Mucosa of descending colon (tissue), 3 donors: ENCODE results near the gene CATSPERE. TPM values are rescaled to one million over a fixed set of nuclear protein-coding genes. Genes with fewer than 3 reads are reported as not detected.

ENCODE experiments used
- ATAC-seq: fragments of 200-7000 bp; cut with Tn5 transposase; one replicate; pipeline ENCODE4 v1.9.1; 2020; ENCODE audit warnings: mild to moderate bottlenecking, moderate library complexity
- DNase-seq, 3 donors: peaks; one replicate each; pipeline ENCODE4 v3.0.0-alpha.2; 2020
- H3K36me3 ChIP-seq: fragments of 200-600 bp; one replicate; pipeline ENCODE4 v1.8.0; 2021; ENCODE audit warnings: low read depth, mild to moderate bottlenecking
- H3K4me1 ChIP-seq: fragments of 200-600 bp; one replicate; pipeline ENCODE4 v1.8.0; 2021; ENCODE audit warnings: low read depth, mild to moderate bottlenecking
- H3K4me3 ChIP-seq: fragments of 200-600 bp; one replicate; pipeline ENCODE4 v1.8.0; 2021; ENCODE audit warnings: mild to moderate bottlenecking
- H3K9me3 ChIP-seq: fragments of 200-600 bp; one replicate; pipeline ENCODE4 v1.8.0; 2021; ENCODE audit warnings: mild to moderate bottlenecking
- CTCF ChIP-seq: fragments of 200-600 bp; IDR thresholded peaks from one replicate; pipeline ENCODE4 v1.8.0; 2022; ENCODE audit warnings: antibody characterized with exemption, mild to moderate bottlenecking
- intact Hi-C, 2 donors: fragments of 100-400 bp; cut with DNase I in 1 of 2; cut with micrococcal nuclease in 1 of 2; formaldehyde crosslinking; loops; one replicate each; pipeline versions ENCODE4 v1.11.0 to v1.11.1; 2022; cut with DNase I, micrococcal nuclease
- total RNA-seq, 3 donors: library from RNA; stranded (reverse); fragmentation: NEBNext Ultra II Directional in 2 of 3; extraction: Animal tissue kit (Norgen Biotek cat#: 25700) in 2 of 3; gene quantifications; one replicate each; pipeline versions ENCODE4 v1.2.1 to v1.2.4, GENCODE V29; 2021 to 2023
- donor health status: DM: no; HTN: no; CAD: no; lungs with moderate emphysema.
- donor health status: DM: no; HTN: no; CAD: no.
- donor health status: DM: no; HTN: yes; CAD: no.

Gene CATSPERE
- total RNA-seq, 3 donors from 2014 or later: 0.73 to 1.3 (median 0.93) TPM

- ATAC-seq (no peak), DNase-seq (no peak)
- no peaks in the 10 kb centered on the region for H3K36me3 ChIP-seq
- intact Hi-C loops: no loop called here
- H3K9me3 ChIP-seq: no peaks in the 10 kb centered on the region
- H3K4me1 ChIP-seq: no peaks in the 10 kb centered on the region
- no peak overlapping the region for H3K4me3 ChIP-seq
- TF ChIP-seq CTCF: no peak
Observed at GRCh38 chr1:244422174-244422573, 38.9 kb upstream of the CATSPERE start.

GRCh38 chr1:244424649-244425334 is 36.3 kb upstream of the CATSPERE start:
- TF ChIP-seq CTCF: no peak
- Histone ChIP-seq H3K9me3 (no peaks in the 10 kb centered on the region), H3K36me3 (no peaks in the 10 kb centered on the region), H3K4me1 (no peaks in the 10 kb centered on the region), H3K4me3 (no peak overlapping the region)
- DNase-seq: no peak
- intact Hi-C loops: no loop called here
- ATAC-seq: no peak

- TF ChIP-seq CTCF: no peak
- no peaks in the 10 kb centered on the region for H3K9me3 ChIP-seq
- ATAC-seq (no peak), DNase-seq (no peak)
- no peaks in the 10 kb centered on the region for H3K36me3 ChIP-seq
- no peak overlapping the region for H3K4me3 ChIP-seq
- intact Hi-C loops: no loop called here
- no peaks in the 10 kb centered on the region for H3K4me1 ChIP-seq
Observed at GRCh38 chr1:244427647-244428046, 33.4 kb upstream of the CATSPERE start.

GRCh38 chr1:244429818-244430217 is 31.3 kb upstream of the CATSPERE start:
- DNase-seq (no peak), ATAC-seq (no peak)
- no peaks in the 10 kb centered on the region for H3K4me1 ChIP-seq
- intact Hi-C loops: no loop called here
- no peaks in the 10 kb centered on the region for H3K9me3 ChIP-seq
- no peak overlapping the region for H3K4me3 ChIP-seq
- no peaks in the 10 kb centered on the region for H3K36me3 ChIP-seq
- TF ChIP-seq CTCF: no peak

GRCh38 chr1:244431166-244431565 is 29.9 kb upstream of the CATSPERE start:
- no peak for TF ChIP-seq CTCF
- intact Hi-C loops: no loop called here

More at GRCh38 chr1:244431166-244431565, 29.9 kb upstream of the CATSPERE start:
- no peak overlapping the region for H3K4me3 ChIP-seq
- DNase-seq: no peak
- H3K36me3 ChIP-seq: no peaks in the 10 kb centered on the region
- H3K9me3 ChIP-seq: no peaks in the 10 kb centered on the region
- ATAC-seq: no peak
- H3K4me1 ChIP-seq: no peaks in the 10 kb centered on the region
